ENCODE results near the gene DTD1.

DNA sequence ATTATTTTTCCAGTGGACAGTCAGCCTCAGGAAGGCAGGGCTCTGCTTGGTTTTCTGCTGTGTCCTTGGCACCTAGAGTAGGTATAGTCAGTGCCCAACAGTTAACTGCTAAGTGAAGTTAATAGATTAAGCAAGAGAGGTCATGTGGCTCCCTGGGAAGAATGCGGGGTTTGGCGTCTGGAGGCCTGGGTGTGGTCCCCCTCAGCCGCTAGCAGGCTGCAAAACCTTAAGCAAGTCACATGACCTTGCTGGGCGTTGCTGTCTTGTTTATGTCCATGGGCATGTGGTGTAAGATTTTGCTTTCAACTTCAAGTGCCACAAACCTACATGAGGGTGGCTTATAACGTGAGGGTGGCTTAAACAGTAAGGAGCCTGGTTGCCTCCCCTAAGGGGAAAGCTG lies 150.2 kb downstream of the DTD1 start:
- TF ChIP-seq CTCF (conservative IDR thresholded peaks at IDR 0.05; ENCODE audit: low read length) (no peak), EZH2phosphoT487 (IDR thresholded peaks at IDR 0.05; ENCODE audit: borderline replicate concordance, low read depth, low read length) (no peak)
